ENCODE data around the gene MIEN1. TPM values are rescaled to one million over a fixed set of nuclear protein-coding genes. Genes with fewer than 3 reads are reported as not detected.

Gene MIEN1
- total RNA-seq, 4 donors from 2014 or later: 32.4 to 52.7 (median 46.4) TPM

GRCh38 chr17:39742126-39742855 is 12.0 kb upstream of the MIEN1 start:
- TF ChIP-seq CTCF (IDR thresholded peaks at IDR 0.05; ENCODE audit: low read depth): no peak

DNA sequence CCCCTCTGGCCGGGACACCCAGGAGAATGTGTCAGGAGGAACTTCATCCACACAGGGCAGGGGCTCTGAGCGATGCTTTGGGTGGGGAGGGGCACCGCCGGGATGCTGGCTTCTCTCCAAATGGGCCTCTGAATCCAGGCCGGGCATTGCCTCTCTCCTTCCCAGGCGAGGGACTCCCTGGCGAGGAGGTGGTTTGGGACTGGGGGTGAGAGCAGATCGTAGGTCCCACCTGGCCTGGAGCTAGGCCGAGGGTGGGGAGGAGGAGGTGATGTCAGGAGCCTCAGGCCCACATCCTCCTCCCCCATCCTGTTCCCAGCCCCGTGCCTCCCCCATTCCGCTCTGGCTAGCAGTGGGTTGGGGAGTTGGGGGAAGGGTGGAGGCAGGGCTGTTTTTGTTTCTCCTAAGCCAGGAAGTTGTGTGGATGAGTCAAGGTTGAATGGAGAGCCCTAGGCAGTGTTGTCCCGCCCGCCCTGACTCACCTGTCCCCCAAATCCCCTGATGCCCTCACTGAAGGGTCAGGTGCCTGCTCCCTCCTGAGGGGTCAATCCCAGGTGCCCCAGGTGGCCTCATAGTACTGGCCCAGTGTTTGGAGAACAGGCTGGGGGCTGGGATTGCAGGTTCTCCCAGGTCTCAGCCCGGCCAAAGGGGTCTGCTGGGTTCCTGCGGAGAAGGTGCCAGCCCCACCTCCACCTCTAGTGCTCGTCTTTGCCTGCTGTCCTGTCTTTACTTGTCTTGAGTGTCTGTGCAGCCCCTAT is 10.2 kb upstream of the MIEN1 start:
- TF ChIP-seq CTCF (IDR thresholded peaks at IDR 0.05; ENCODE audit: low read depth): no peak

- TF ChIP-seq CTCF (IDR thresholded peaks at IDR 0.05; ENCODE audit: low read depth): no peak
These were observed 9.6 kb upstream of the MIEN1 start for GRCh38 chr17:39739885-39740356.

GRCh38 chr17:39738983-39739884 is 8.9 kb upstream of the MIEN1 start:
- TF ChIP-seq CTCF (IDR thresholded peaks at IDR 0.05; ENCODE audit: low read depth): no peak

- no peak for TF ChIP-seq CTCF (IDR thresholded peaks at IDR 0.05; ENCODE audit: low read depth)
These were observed 8.2 kb upstream of the MIEN1 start for GRCh38 chr17:39738568-39738901.

DNA sequence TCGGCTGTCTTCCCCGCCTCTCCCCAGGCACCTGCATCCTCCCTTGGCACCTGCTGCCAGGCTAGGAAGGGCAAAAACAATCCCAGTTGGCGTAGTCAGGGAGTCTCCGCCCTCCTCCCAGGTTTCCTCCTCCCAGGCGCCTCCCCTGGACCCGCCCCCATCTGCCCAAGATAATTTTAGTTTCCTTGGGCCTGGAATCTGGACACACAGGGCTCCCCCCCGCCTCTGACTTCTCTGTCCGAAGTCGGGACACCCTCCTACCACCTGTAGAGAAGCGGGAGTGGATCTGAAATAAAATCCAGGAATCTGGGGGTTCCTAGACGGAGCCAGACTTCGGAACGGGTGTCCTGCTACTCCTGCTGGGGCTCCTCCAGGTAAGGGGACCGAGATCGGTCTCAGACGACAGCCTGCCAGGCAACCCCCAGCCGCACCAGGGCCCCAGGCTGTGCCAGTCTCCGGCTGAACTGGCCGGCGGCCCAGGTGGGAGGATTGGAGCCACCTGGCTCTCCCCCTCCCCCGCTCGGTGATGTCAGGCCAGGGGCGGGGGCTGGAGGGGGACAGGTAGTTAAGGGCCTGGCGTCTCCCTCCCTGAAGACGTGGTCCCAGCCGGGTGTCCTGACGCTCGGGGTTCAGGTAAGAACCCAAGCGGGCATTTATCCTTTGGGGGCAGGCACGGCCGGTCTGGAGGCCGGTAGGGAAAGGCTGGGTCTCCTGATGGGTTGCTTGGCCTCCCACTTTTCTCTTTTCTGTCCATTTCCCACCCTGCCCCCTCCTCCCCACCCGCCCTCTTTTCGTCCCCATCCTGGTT is 7.6 kb upstream of the MIEN1 start, which contains the start of gene GRB7:
Gene GRB7 (plus strand): TSS at position 179 of the 808 bp plus-strand sequence. CDS start 4,364 bp downstream, outside the sequence.
- TF ChIP-seq CTCF (IDR thresholded peaks at IDR 0.05; ENCODE audit: low read depth): no peak
